Naive thymus-derived CD4-positive, alpha-beta T cell (primary cell): ENCODE data around the gene SASS6. TPM values are rescaled to one million over a fixed set of nuclear protein-coding genes. Genes with fewer than 3 reads are reported as not detected.
A peak's percentile ranks its signal among the peaks of the same experiment; 100 is the strongest.
"Not testable (repeated sequence)": the region's sequence is repeated elsewhere in the genome, so short reads cannot be mapped to it uniquely, and the experiment has no call there.

Experiments
- ATAC-seq: fragments of 150-1000 bp; cut with Tn5 transposase; 2 replicates; pipeline ENCODE4 v1.10.0; 2021; ENCODE audit warnings: mild to moderate bottlenecking, moderate library complexity
- CTCF ChIA-PET: fragments of 350-600 bp; sonication (Branson Sonifier 250); formaldehyde crosslinking; loops from one replicate; lab custom pipeline; 2021; ENCODE audit warnings: antibody characterized with exemption; lab: Charles Lee
- POLR2A ChIA-PET: fragments of 350-600 bp; sonication (Branson Sonifier 250); formaldehyde crosslinking; loops from one replicate; lab custom pipeline; 2021; ENCODE audit warnings: antibody characterized with exemption, inconsistent platforms; lab: Charles Lee
- DNase-seq, 9 donors: peaks; one replicate each; pipeline versions ENCODE4 v3.0.0 to v3.0.0-alpha.2; 2020 to 2022; ENCODE audit warnings: mixed read lengths in 1 of 9
- H3K27ac ChIP-seq: one replicate; pipeline ENCODE4 v1.7.0; 2013; ENCODE audit warnings: mild to moderate bottlenecking, low read depth, low read length, moderate library complexity
- H3K27me3 ChIP-seq, 2 donors: one replicate each; pipeline ENCODE4 v1.7.0; 2013; ENCODE audit warnings: low read length in 2 of 2, mild to moderate bottlenecking in 2 of 2, moderate library complexity in 2 of 2; ENCODE audit not compliant: control insufficient read depth in 2 of 2, insufficient read depth in 2 of 2
- H3K36me3 ChIP-seq, 3 experiments: 1 replicate in 2 of 3; 2 replicates in 1 of 3; pipeline ENCODE4 v1.7.0; 2013; ENCODE audit warnings: low read length in 3 of 3, mild to moderate bottlenecking in 3 of 3, moderate library complexity in 1 of 3; ENCODE audit not compliant: insufficient read depth in 3 of 3, control insufficient read depth in 2 of 3
- H3K4me1 ChIP-seq, 2 donors: one replicate each; pipeline ENCODE4 v1.7.0; 2013; ENCODE audit warnings: low read length in 2 of 2, mild to moderate bottlenecking in 2 of 2, moderate library complexity in 1 of 2; ENCODE audit not compliant: control insufficient read depth in 2 of 2, insufficient read depth in 2 of 2
- H3K4me3 ChIP-seq: 2 replicates; pipeline ENCODE4 v1.7.0; 2013; ENCODE audit warnings: mild to moderate bottlenecking, low read length
- H3K9me3 ChIP-seq, 3 experiments: 1 replicate in 2 of 3; 2 replicates in 1 of 3; pipeline ENCODE4 v1.7.0; 2013; ENCODE audit warnings: low read length in 3 of 3; ENCODE audit not compliant: control insufficient read depth in 2 of 3
- H3K27ac Mint-ChIP-seq, 9 donors: one replicate each; pipeline ENCODE4 v1.8.0; 2020 to 2022; ENCODE audit warnings: mixed read lengths in 9 of 9, mild to moderate bottlenecking in 8 of 9, moderate library complexity in 5 of 9, inconsistent platforms in 2 of 9
- H3K27me3 Mint-ChIP-seq, 5 donors: one replicate each; pipeline ENCODE4 v1.8.0; 2021 to 2022; ENCODE audit warnings: mixed read lengths in 5 of 5, mild to moderate bottlenecking in 1 of 5
- H3K36me3 Mint-ChIP-seq, 5 donors: one replicate each; pipeline ENCODE4 v1.8.0; 2020 to 2022; ENCODE audit warnings: mixed read lengths in 5 of 5, mild to moderate bottlenecking in 3 of 5, inconsistent platforms in 1 of 5
- H3K4me1 Mint-ChIP-seq, 7 donors: one replicate each; pipeline ENCODE4 v1.8.0; 2020 to 2022; ENCODE audit warnings: mixed read lengths in 7 of 7, mild to moderate bottlenecking in 3 of 7, inconsistent platforms in 1 of 7
- H3K4me3 Mint-ChIP-seq, 10 donors: one replicate each; pipeline ENCODE4 v1.8.0; 2020 to 2022; ENCODE audit warnings: mild to moderate bottlenecking in 10 of 10, mixed read lengths in 10 of 10, moderate library complexity in 6 of 10, inconsistent platforms in 2 of 10
- H3K9me3 Mint-ChIP-seq, 11 donors: one replicate each; pipeline ENCODE4 v1.8.0; 2020 to 2022; ENCODE audit warnings: mixed read lengths in 11 of 11, mild to moderate bottlenecking in 4 of 11, inconsistent platforms in 1 of 11, moderate library complexity in 1 of 11
- intact Hi-C, 2 donors: fragments of 100-400 bp; cut with micrococcal nuclease; formaldehyde crosslinking; loops; one replicate each; pipeline ENCODE4 v1.15.1; 2023
- polyA plus RNA-seq, 2 donors: library from polyadenylated mRNA; unstranded; fragments of 300-500 nt; fragmentation: Illumina TruSeq; gene quantifications; one replicate each; pipeline ENCODE4 v1.2.3, GENCODE V29; 2021
- total RNA-seq, 6 experiments: library from RNA in 5 of 6; stranded (reverse) in 5 of 6; gene quantifications; 1 replicate in 5 of 6; 2 replicates in 1 of 6; pipeline ENCODE4 v1.2.3 and lab custom pipeline; 2021 to 2026

SASS6 gene
- total and polyA plus RNA-seq, 7 experiments from 2014 or later, result 1.5 to 11.6 (median 3.0) TPM

GRCh38 chr1:100047235-100047708 is 85.5 kb downstream of the SASS6 start:
- POLR2A ChIA-PET, result interaction anchor here (1.3 kb wide), 1 partner anchor 9 kb away, joined by 5 read pairs; a partner anchor contains a TSS
- Histone ChIP-seq H3K36me3 (peaks cover 0 to 11% (median 0%) of the 10 kb centered on the region in 3 experiments), H3K4me1 (peaks cover 7 to 42% of the 10 kb centered on the region in 2 donors), H3K27ac (peak overlapping the region; percentile 22)
- Mint-ChIP-seq H3K36me3 (peaks cover 4 to 46% (median 36%) of the 10 kb centered on the region in 5 donors), H3K27ac (peak overlapping the region in 7 of 9 donors; percentile 30 to 84 (median 67)), H3K4me3 (peak overlapping the region; percentile 1 to 77 (median 59)), H3K9me3 (peaks cover 0 to 10% (median 0%) of the 10 kb centered on the region in 11 donors), H3K4me1 (peaks cover 48 to 91% (median 82%) of the 10 kb centered on the region in 7 donors)
- not testable (repeated sequence) for H3K27me3 Mint-ChIP-seq, ATAC-seq, H3K27me3 ChIP-seq, H3K9me3 ChIP-seq, DNase-seq, H3K4me3 ChIP-seq
- intact Hi-C loops, result loop anchor here in 1 of 2 donors (2.0 kb wide), 1 partner anchor 14 kb away; no protein-coding TSS in a partner anchor
- CTCF ChIA-PET, result interaction anchor here (0.6 kb wide), 1 partner anchor 146 kb away, joined by 3 read pairs; no protein-coding TSS in a partner anchor

GRCh38 chr1:100045206-100045605 is 87.5 kb downstream of the SASS6 start:
- intact Hi-C loops, result no loop called here
- Mint-ChIP-seq H3K4me1 (peaks cover 60 to 97% (median 86%) of the 10 kb centered on the region in 7 donors), H3K4me3 (peak overlapping the region in 8 of 10 donors; percentile 3 to 63 (median 32)), H3K9me3 (peaks cover 0 to 10% (median 0%) of the 10 kb centered on the region in 11 donors), H3K36me3 (peaks cover 4 to 37% (median 28%) of the 10 kb centered on the region in 5 donors), H3K27me3 (no peaks in the 10 kb centered on the region), H3K27ac (peak overlapping the region in 2 of 9 donors; percentile 1 to 12)
- H3K4me1 ChIP-seq, result peaks cover 12 to 49% of the 10 kb centered on the region in 2 donors
- H3K27ac ChIP-seq, result no peak overlapping the region
- H3K9me3 ChIP-seq, result no peaks in the 10 kb centered on the region
- POLR2A ChIA-PET, result no interaction called here
- CTCF ChIA-PET, result interaction anchor here (0.7 kb wide), 1 partner anchor 414 kb away, joined by 3 read pairs; no protein-coding TSS in a partner anchor
- DNase-seq, result no peak
- H3K4me3 ChIP-seq, result no peak overlapping the region
- H3K27me3 ChIP-seq, result no peaks in the 10 kb centered on the region
- ATAC-seq, result no peak
- H3K36me3 ChIP-seq, result peaks cover 0 to 4% (median 0%) of the 10 kb centered on the region in 3 experiments

GRCh38 chr1:100039591-100039990 is 93.1 kb downstream of the SASS6 start:
- ChIA-PET POLR2A (interaction anchor here (1.0 to 2.9 kb wide), 2 partner anchors 70 to 855 kb away, joined by 3 to 22 read pairs; partner anchors contain the start of genes EXTL2 and SLC35A3), CTCF (no interaction called here)
- Mint-ChIP-seq H3K4me1 (peaks cover 36 to 76% (median 70%) of the 10 kb centered on the region in 7 donors), H3K36me3 (peaks cover 0 to 24% (median 15%) of the 10 kb centered on the region in 5 donors), H3K27me3 (no peaks in the 10 kb centered on the region), H3K27ac (peak overlapping the region; percentile 97 to 100 (median 99)), H3K9me3 (peaks cover 0 to 4% (median 0%) of the 10 kb centered on the region in 11 donors), H3K4me3 (peak overlapping the region; percentile 93 to 99 (median 97))
- Histone ChIP-seq H3K9me3 (no peaks in the 10 kb centered on the region), H3K27ac (peak overlapping the region; percentile 99), H3K4me1 (peaks cover 22 to 33% of the 10 kb centered on the region in 2 donors), H3K27me3 (no peaks in the 10 kb centered on the region), H3K36me3 (peaks cover 0 to 5% (median 0%) of the 10 kb centered on the region in 3 experiments), H3K4me3 (peak overlapping the region; percentile 70)
- no peak for ATAC-seq
- intact Hi-C loops, result loop anchor here (2.0 to 5.0 kb wide), 8 partner anchors 189 to 1198 kb away; partner anchors contain the start of genes AGL (in 1 of the 2), EXTL2 (in 1 of the 2), RTCA (in 1 of the 2) and S1PR1 (in 1 of the 2)
- DNase-seq, result no peak

- H3K4me1 ChIP-seq, result peaks cover 22 to 33% of the 10 kb centered on the region in 2 donors
- intact Hi-C loops, result loop anchor here (1.0 to 5.0 kb wide), 21 partner anchors 8 to 1199 kb away; partner anchors contain the start of genes AGL (in 2 of the 2), DBT (in 2 of the 2), RTCA (in 2 of the 2) and SLC35A3 (in 2 of the 2)
- peak overlapping the region; percentile 70 for H3K4me3 ChIP-seq
Measured at GRCh38 chr1:100038660-100039287, 94.0 kb downstream of the SASS6 start.

GRCh38 chr1:100037927-100038659 is 94.6 kb downstream of the SASS6 start:
- Histone ChIP-seq H3K27me3 (no peaks in the 10 kb centered on the region), H3K9me3 (no peaks in the 10 kb centered on the region), H3K36me3 (peaks cover 0 to 5% (median 0%) of the 10 kb centered on the region in 3 experiments), H3K27ac (peak overlapping the region; percentile 99), H3K4me1 (peaks cover 22 to 31% of the 10 kb centered on the region in 2 donors), H3K4me3 (peak overlapping the region; percentile 70)
- peak; percentile 91 for ATAC-seq
- ChIA-PET CTCF (interaction anchor here (0.6 kb wide), 1 partner anchor 146 kb away, joined by 3 read pairs; no protein-coding TSS in a partner anchor), POLR2A (interaction anchor here (0.9 to 2.9 kb wide), 10 partner anchors 9 to 1271 kb away, joined by 3 to 22 read pairs (median 4); partner anchors contain the start of genes DBT, SASS6, SLC35A3 and TRMT13)
- Mint-ChIP-seq H3K36me3 (peaks cover 0 to 13% (median 3%) of the 10 kb centered on the region in 5 donors), H3K4me3 (peak overlapping the region; percentile 93 to 99 (median 97)), H3K9me3 (peaks cover 0 to 1% (median 0%) of the 10 kb centered on the region in 11 donors), H3K4me1 (peaks cover 29 to 68% (median 58%) of the 10 kb centered on the region in 7 donors), H3K27ac (peak overlapping the region; percentile 97 to 100 (median 99)), H3K27me3 (no peaks in the 10 kb centered on the region)
- intact Hi-C loops, result loop anchor here (1.0 to 5.0 kb wide), 21 partner anchors 8 to 1199 kb away; partner anchors contain the start of genes AGL (in 2 of the 2), DBT (in 2 of the 2), RTCA (in 2 of the 2) and SLC35A3 (in 2 of the 2)
- DNase-seq, result peak; percentile 83 to 92 (median 88)

More at GRCh38 chr1:100038660-100039287, 94.0 kb downstream of the SASS6 start:
- H3K4me3 Mint-ChIP-seq, result peak overlapping the region; percentile 93 to 99 (median 97)
- peak; percentile 69 for ATAC-seq
- peaks cover 0 to 1% (median 0%) of the 10 kb centered on the region in 11 donors for H3K9me3 Mint-ChIP-seq
- peaks cover 33 to 75% (median 62%) of the 10 kb centered on the region in 7 donors for H3K4me1 Mint-ChIP-seq
- Histone ChIP-seq H3K36me3 (peaks cover 0 to 5% (median 0%) of the 10 kb centered on the region in 3 experiments), H3K27ac (peak overlapping the region; percentile 99), H3K27me3 (no peaks in the 10 kb centered on the region), H3K9me3 (no peaks in the 10 kb centered on the region)
- ChIA-PET CTCF (no interaction called here), POLR2A (interaction anchor here (1.0 to 2.9 kb wide), 6 partner anchors 8 to 856 kb away, joined by 3 to 22 read pairs (median 4); partner anchors contain the start of genes DBT, EXTL2 and SLC35A3)
- no peaks in the 10 kb centered on the region for H3K27me3 Mint-ChIP-seq
- DNase-seq, result peak; percentile 57 to 91 (median 83)
- H3K36me3 Mint-ChIP-seq, result peaks cover 0 to 17% (median 8%) of the 10 kb centered on the region in 5 donors
- peak overlapping the region; percentile 97 to 100 (median 99) for H3K27ac Mint-ChIP-seq
